Pulmonary artery endothelial cell (primary cell): ENCODE measurements around the gene OR2F1. TPM values are rescaled to one million over a fixed set of nuclear protein-coding genes. Genes with fewer than 3 reads are reported as not detected.

Source experiments
- DNase-seq: peaks from one replicate; pipeline ENCODE4 v3.0.0-alpha.2; 2011; ENCODE audit warnings: low read depth, low spot score
- total RNA-seq: library from RNA; depleted of rRNA; stranded (reverse); fragments of >200 nt; gene quantifications from 2 replicates; pipeline ENCODE4 v1.2.3, GENCODE V29; 2014

Gene OR2F1
- total RNA-seq = not detected in 2 replicates

GRCh38 chr7:143954544-143954943 is at the start of gene OR2F1:
Gene OR2F1, plus strand, starts transcription at chr7:143954844. Its CDS starts 5,127 bp downstream, at chr7:143959971.
- no peak for DNase-seq

GRCh38 chr7:143905509-143905908 is 49.1 kb upstream of the OR2F1 start:
- no peak for DNase-seq

GRCh38 chr7:143906151-143906550 is 48.5 kb upstream of the OR2F1 start:
- no peak for DNase-seq

- no peak for DNase-seq
Measured at GRCh38 chr7:143906895-143907294, 47.7 kb upstream of the OR2F1 start.

- no peak for DNase-seq
Measured at GRCh38 chr7:143908120-143908519, 46.5 kb upstream of the OR2F1 start.

GRCh38 chr7:143909863-143910262 is 44.8 kb upstream of the OR2F1 start:
- DNase-seq = no peak

GRCh38 chr7:143910473-143911248 is 44.0 kb upstream of the OR2F1 start:
- DNase-seq = no peak

GRCh38 chr7:143913945-143914615 is 40.6 kb upstream of the OR2F1 start:
- DNase-seq = no peak

- no peak for DNase-seq
Measured at GRCh38 chr7:143914938-143915652, 39.5 kb upstream of the OR2F1 start.

GRCh38 chr7:143924851-143925250 is 29.8 kb upstream of the OR2F1 start:
- DNase-seq = no peak

- no peak for DNase-seq
Measured at GRCh38 chr7:143929224-143929920, 25.3 kb upstream of the OR2F1 start.

- DNase-seq = no peak
Measured at GRCh38 chr7:143931739-143932138, 22.9 kb upstream of the OR2F1 start.

- DNase-seq = no peak
Measured at GRCh38 chr7:143934526-143935325, 19.9 kb upstream of the OR2F1 start, which contains the start of gene OR2F2. Gene OR2F2, plus strand, starts transcription at chr7:143935233. Its CDS starts 0 bp downstream, at chr7:143935233.

GRCh38 chr7:143936087-143937009 is 18.3 kb upstream of the OR2F1 start:
- DNase-seq = no peak

GRCh38 chr7:143938379-143939243 is 16.0 kb upstream of the OR2F1 start:
- DNase-seq = no peak

GRCh38 chr7:143945423-143945822 is 9.2 kb upstream of the OR2F1 start:
- no peak for DNase-seq

- DNase-seq = no peak
Measured at GRCh38 chr7:143947111-143947510, 7.5 kb upstream of the OR2F1 start.

GRCh38 chr7:143948733-143949132 is 5.9 kb upstream of the OR2F1 start:
- no peak for DNase-seq

- DNase-seq = no peak
Measured at GRCh38 chr7:143953421-143953820, 1.2 kb upstream of the OR2F1 start.
